ENCODE data around the gene SNTG2. TPM values are rescaled to one million over a fixed set of nuclear protein-coding genes. Genes with fewer than 3 reads are reported as not detected.
"Not testable (repeated sequence)": the region's sequence is repeated elsewhere in the genome, so short reads cannot be mapped to it uniquely, and the experiment has no call there.

Gene SNTG2
- 0.91 TPM for polyA plus RNA-seq (2013, experiment 1 of 2; ENCODE audit: insufficient read length)
- 1.3 TPM for polyA plus RNA-seq (2013, experiment 2 of 2; ENCODE audit: insufficient read length)

DNA sequence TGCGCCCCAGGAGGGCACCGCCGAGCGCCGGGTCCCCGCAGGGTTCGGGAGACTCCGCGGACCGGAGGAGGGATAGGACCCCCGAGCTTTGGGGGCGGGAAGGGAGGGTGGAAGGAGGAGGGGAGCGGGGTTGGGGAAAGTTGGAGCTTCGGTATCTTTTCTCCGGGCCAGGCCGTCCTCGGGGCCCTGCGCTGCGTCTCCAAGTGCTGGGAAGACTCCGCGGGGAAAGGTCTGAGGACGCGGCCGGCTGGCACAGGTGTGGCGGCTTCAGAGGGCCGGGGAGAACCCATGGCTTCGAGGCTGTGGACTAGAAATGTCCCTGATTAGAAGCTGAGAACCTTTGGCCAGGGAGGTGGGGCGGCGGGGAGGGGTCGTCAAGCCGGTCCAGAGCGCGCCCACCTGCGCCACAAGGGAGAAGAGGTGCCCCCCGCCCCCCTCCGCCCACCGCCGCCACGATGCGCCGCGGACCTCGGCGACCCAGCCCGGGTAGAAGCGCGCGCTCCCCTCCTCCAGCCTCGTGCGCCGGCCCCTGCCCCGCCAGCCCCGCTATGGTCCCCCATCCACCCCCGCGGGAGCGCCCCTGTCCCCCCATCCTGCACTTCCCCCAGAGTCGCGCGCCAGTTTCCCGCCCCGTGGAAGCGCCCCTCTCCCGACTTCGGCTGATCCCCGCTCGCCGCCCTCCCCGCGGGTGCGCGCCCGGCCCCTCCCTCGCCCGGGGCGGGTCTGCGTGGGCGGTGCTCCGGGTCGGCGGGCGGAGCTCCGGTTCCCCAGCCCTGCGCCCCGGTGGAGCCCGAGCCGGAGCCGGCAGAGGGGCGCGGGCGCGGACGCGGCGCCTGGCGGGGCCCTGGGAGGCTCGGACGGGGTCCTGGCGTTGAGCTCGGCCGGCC lies at the start of gene SNTG2:
Gene SNTG2 (plus strand): TSS at position 770 of the 887 bp plus-strand sequence. CDS start 148 bp downstream, outside the sequence.
- DNase-seq: peak; percentile 55

DNA sequence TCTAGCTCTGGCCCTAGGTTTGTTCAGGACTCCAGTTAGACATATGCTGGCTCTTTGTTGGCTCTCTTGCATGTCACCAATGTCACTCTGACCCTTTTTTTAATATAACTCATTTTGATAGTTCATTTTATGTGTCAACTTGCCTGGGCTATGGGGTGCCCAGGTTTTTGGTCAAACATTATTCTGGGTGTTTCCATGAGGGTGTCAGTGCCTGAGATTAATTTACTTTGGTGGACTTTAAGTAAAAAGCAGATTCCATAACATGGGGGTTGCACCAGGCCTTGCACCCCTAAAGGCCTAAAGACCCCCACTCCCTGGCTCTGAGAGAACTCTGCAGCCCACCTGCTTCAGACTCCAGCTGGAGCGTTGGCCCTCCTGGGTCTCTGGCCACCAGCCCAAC lies 48.1 kb upstream of the SNTG2 start:
- DNase-seq: no peak

DNA sequence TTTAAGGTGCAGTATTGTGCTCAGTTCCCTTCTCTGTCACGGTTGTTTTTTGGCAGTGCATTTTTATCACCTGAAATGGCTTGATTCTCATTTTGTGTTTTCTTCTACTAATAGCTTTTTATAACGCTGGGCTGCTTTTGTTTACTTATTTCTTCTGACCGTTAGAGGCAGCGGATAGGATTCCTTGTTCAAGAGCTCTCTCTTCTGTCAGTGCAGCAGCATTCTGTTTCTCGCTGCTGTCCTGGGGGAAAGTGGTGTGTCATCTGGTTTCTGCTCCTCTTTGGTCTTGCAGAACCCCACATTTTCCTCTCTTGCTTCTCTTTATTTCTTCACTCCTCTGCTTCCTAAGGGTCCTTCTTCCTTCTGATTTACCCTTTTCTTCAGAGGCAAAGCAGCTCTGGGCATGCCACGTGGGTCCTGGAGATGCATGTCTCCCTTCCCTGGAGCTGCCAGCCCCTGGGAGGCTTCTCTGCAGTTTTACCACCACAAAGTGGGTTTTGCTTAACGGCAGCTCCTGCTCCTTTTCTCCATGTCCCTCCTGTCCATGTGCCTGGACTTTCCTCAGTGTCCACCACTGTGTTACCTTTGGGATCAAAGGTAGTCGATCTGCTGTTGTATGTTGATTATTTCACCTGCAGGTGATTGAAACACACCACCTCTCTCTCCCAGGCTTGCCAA lies 47.3 kb upstream of the SNTG2 start:
- no peak for DNase-seq

DNA sequence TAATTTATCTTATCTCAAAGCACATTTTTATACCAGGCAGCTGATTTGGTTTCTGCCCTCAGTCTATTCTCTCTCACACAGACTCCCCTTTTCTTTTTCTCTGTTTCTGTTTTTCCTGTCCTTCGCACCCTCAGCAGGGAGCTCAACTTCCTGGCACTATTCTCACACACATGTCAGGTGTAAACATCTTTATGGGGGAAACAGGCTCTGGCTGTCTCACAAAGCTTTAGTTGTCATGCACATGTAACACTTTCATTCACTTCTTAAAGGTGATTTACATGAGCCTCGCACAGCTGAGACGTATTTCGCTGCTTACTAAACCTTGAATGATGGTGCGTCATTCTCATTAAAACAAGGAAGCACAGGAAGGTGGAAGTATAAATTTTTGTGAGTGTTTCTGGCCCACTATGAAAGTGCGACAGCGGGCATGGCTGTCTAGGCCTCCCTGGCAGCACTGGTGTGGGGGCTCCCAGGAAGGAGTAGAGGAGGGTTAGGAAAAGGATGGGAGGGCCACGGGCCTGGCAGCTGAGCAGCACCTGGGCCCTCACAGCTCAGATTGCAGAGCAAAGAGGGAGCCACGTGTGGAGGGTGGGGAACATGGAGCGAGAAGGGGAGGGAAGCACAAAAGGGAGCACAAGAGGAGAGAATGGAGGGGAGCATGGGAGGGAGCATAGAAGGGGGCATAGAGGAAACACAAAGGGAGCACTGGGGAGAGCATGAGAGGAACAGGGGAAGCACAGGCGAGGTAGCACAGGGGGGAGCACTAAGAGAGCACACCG lies 46.2 kb upstream of the SNTG2 start:
- no peak for DNase-seq

DNA sequence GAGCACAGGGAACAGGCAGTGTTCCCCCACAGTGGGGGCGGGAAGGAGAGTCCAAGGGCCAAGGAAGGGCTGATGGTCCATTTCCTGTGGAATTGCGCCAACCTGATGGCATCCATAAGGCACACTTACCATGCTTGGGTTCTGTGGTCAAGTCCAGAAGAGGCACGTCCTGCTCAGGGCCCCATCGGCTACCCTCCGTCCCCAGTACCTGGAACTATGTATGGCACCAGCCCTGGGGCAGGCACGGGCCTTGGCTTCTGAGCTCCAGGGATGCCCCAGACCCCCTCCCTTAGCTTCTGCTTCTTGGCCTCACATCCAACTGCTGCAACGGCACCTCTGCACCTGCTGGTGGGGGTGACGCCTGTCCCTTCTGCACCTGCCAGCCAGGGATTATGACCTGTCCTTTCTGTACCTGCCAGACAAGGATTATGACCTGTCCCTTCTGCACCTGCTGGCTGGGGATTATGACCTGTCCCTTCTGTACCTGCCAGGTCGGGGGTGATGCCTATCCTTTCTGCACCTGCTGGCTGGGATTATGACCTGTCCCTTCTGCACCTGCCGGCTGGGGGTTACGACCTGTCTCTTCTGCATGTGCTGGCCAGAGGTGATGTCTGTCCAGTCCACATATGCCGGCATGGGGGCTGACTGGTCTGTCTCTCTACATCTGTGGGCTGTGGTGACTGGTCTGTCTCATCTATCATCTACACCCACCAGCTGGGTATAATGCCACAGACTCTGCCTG lies 45.4 kb upstream of the SNTG2 start:
- DNase-seq: no peak

DNA sequence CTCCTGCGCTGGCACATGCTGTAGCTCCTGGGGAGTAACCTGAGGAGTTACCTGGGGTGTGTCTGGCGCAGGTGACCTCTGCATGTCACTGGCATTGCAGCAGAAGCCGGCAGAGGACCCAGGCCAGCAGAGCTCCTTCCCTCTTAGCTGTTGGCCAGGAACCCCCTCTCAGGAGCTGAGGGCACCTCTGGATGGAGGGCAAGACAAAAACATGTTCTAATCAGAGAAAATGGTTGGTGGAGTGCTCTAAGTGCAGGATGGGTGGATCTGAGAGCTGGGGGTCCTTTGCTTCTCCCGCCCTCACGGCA lies 44.9 kb upstream of the SNTG2 start:
- no peak for DNase-seq

DNA sequence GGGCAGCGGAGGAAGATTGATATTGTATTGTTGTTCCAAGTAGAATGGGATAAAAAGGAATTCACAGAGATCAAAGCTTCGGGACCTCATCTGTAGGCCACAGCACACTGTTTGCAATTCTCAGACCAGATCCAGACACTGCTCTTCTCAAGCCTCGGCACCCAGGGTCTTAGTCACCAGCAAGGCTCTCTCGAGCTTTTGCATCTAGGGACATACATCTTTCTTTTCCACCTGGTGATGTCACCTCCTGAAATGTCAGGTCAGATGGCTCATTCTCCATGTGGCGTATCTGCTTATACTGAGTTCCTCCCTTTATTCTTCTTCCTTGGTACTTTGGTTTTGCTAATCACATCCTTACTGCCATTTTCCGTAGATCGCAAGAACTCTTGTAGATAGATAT lies 42.9 kb upstream of the SNTG2 start:
- no peak for DNase-seq

DNA sequence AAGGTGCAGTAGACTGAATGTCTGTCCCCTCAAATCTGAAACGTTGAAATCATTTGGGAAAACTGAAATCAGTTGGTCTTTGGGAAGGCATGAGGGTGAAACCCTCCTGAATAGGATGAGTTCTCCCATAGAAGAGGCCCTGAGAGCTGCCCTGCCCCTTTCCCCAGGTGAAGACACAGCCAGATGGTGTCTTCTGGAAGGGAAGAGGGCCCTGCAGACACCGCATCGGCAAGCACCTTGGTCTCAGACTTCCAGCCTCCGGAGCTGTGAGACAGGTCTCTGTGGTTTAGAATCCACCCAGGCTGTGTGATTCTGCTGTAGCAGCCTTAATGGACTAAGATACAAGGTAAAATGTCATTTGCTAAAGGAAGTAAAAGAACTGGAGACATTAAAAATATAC lies 42.1 kb upstream of the SNTG2 start:
- no peak for DNase-seq

DNA sequence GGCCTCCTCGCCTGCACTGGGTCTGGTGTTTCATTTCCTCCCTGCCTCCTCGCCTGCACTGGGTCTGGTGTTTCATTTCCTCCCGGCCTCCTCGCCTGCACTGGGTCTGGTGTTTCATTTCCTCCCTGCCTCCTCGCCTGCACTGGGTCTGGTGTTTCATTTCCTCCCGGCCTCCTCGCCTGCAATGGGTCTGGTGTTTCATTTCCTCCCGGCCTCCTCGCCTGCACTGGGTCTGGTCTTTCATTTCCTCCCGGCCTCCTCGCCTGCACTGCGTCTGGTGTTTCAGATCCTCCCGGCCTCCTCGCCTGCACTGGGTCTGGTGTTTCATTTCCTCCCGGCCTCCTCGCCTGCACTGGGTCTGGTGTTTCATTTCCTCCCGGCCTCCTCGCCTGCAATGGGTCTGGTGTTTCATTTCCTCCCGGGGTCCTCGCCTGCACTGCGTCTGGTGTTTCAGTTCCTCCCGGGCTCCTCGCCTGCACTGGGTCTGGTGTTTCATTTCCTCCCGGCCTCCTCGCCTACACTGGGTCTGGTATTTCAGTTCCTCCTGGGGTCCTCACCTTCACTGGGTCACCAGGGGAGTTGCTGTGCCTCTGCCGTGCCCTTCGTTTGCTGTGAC lies 40.8 kb upstream of the SNTG2 start:
- not testable (repeated sequence) for DNase-seq

DNA sequence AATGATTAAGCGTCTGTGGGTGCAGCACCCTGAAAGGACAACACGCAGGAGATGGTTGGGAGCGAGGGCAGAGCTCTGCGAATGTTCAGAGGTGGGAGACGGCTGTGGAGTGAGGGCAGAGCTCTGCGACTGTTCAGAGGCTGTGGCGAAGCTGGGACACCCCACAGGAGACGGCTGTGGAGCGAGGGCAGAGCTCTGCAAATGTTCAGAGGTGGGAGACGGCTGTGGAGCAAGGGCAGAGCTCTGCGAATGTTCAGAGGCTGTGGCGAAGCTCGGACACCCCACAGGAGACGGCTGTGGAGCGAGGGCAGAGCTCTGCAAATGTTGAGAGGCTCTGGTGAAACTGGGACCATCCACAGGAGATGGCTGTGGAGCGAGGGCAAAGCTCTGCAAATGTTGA lies 40.0 kb upstream of the SNTG2 start:
- DNase-seq: no peak

DNA sequence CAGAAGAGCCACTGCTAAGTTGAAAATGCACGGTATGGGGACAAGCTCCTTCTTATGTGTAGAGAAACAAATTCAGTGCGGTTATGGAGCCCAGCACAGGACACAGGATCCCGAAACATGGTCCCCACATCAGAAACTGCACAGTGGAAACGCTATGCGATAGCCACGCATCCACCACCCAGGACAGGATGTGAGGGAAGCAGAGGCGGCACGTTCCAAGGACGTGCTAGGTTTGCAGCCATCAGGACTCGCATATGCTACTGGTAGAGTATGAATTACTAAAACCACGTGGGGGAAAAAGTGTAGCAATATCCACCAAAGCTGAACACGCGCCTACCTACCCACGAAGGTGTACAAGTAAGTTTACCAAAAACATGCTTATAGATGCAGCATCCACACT lies 34.7 kb upstream of the SNTG2 start:
- DNase-seq: no peak

DNA sequence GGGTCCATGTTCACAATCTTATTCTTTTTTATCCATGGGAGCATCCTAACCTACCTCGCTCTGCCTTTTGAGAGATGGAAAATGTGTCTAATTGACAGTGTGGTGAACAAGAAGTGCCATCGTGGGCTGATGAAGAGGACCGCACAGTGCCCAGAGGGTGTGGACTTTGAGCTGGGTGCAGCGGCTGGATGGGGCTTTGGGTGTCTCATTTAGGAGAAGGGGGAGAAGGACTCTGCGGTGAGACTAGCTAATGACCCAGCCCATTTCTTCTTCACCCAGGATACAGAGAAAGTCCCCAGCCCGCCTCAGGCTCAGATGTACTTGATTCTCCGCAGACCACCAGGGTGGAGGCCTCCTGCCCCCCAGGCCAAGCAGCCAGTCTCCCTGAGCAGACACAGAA lies 33.7 kb upstream of the SNTG2 start:
- DNase-seq: no peak

DNA sequence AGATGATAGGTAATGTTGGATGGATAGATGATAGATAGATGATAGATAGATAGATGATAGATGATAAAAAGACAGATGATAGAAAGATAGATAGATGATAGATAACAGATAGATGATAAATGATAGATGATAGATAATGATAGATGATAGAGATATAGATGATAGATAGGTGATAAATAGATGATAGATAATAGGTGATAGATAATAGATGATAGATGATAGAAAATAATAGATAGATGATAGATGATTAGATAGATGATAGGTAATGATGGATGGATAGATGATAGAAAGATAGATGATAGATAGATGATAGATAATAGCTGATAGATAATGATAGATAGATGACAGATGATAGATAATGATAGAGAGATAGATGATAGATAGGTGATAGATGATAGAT lies 31.0 kb upstream of the SNTG2 start:
- no peak for DNase-seq

DNA sequence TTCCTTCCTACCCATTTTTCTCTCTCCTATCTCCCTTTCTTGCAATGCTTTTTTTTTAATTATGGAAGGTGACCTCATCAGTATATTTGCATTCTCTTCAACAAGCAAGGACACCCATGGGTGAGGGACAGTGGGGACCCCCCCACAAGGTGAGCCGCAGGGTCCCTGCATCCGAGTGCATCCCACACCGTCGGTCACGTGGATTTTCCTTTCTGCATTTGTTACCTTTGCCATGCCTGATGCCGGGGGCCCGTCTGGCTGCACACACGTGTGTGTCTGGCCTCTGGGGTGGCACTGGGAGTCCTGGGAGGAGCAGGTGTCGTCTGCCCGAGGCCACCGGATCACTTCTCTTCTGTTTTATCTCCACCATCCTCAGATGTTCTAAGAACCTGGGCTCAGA lies 30.1 kb upstream of the SNTG2 start:
- DNase-seq: no peak

DNA sequence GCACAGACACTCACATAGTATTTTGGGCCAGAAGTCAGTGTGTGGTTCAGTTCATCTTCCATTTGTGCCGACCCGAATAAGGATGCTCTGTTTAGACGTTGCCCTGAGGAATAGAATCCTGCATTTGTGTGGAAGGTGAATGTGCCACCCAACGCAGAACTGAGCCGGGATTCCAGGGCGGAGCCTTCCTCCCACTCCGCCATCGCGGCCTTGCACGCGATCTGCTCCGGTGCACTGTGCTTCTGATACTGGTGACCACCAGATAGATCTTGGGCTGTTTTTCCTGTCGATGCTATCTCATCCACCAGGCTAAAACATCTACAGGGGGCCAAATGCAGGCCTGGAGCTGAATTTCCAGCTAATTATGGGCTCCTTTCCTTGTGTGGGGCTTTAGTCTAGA lies 29.6 kb upstream of the SNTG2 start:
- no peak for DNase-seq

DNA sequence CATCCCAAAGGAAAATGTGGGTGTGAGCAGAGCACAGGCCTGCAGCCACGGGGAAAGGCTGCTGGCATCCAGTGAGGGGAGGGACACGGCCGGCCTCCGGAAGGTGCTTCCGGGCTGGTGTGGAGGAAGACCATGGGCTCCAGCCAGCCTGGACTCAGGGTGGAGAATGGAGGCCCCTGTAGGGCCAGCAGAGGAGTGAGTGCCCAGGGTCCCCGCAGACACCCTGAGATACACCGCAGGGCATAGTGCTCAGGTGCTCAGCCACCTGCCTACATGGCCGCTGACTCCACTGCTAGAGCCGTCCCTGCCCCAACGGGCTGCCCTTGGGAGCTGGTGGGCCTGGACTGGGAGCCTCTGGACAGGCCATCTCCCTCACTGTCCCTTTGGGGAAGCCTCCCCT lies 28.5 kb upstream of the SNTG2 start:
- DNase-seq: no peak

DNA sequence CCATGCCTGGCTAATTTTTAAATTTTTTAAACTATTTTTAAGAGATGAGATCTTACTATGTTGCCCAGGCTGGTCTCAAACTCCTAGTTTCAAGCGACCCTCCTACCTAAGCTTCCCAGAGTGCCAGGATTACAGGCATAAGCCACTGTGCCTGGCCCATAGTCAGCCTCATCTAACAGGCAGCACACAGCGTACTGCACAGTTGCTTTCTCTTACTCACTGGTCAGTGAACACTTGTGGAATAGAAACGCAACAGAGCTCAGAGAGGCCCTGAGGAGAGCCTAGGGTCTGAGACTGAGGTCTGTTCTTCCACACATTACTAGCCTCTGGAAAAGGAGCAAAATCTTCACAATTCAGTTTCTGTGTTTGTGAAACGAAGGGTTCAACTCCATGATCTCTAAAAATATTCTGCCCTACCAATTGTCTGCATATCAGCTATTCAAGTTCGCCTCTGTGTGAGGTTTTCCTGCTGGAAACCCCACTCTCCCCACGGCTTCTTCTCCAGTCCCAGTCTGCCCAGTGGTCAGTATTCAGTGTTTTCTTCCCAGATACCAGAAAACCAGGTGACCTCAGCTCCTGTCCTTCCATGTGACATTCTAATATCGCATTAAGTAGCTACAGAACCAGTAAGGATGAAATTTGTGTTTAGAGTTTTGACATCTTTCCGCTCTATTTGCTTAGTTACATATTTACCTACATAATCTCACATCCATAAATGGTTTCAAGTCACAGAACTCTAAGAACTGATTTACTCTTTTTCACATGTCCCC lies 26.6 kb upstream of the SNTG2 start:
- DNase-seq: no peak

DNA sequence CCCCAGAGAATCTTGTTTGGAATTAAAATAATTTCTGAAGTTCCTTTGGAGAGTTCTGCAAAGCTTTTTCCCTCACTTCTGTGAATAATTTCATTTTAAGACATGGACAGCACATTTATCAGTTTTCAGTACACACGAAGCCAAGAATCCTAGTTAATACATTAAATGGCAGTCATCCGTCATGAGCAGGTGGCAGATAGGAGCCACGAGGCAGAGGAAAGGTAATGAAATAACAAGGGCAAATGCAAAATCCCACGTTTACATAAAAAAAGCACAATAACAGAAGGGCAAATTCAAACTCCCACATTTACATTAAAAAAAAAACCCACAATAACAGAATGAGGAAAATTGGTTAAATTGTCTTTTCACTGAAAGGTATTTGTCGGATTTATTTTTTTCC lies 25.9 kb upstream of the SNTG2 start:
- no peak for DNase-seq

DNA sequence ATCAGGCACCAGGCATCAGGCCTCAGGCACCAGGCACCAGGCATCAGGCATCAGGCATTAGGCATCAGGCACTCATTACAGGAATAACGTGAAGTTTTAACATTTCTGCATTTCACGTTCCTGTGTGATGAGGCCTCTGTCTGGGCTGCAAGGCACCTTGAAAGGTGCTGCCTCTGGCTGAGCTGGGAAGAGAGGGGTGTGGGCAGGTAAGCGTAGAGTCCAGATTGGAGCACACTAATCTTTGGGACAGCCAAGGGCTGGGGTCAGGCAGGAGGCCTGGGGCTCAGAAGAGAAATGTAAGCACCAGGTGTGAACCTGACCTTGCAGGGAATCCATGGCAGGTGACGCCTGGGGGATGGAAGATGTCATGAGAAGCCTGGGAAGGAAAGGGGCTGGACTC lies 25.3 kb upstream of the SNTG2 start:
- no peak for DNase-seq

DNA sequence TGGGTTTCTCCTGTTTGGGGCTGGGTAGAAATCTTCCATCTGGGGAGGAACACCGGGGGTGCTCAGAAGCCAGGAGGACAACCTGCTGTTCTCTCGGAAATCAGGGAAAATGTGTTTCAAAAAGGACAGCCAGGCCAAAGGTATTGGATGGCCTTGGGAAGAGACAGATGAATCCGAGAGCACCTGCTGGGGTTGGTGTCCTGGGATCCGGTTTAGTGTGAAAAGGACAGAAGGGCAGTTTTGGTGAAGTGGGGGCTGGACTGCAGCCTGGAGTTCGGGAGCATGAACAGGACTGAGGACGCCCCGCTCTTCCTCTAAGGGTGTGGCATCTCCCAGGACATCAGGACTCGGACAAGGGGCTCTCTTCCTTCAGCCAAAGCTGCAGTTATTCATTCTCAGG lies 24.9 kb upstream of the SNTG2 start:
- no peak for DNase-seq

DNA sequence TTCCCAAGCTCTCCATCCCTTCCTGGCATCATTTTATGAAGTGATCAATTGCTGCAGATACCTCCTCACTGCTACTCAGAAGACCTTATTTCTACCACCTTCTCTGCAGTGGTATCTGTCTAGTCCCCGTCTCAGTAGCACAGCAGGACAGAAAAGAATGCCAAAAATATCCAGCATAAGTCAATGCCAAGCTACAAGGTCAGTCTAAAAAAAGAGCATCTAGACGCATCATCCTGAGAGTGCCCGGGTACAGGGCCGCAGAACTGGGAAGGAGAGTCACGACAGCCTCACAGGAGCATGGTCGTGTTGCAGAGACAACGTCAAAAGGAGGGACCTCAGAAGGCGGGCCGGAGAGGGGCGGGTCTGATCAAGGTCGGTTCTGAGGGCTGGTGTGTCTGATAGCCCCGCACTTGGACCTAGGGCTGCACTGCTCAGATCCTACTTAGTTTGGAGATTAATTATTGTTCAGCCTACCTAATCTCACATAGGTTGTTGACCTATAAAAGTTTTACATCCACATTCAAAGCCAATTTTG lies 24.3 kb upstream of the SNTG2 start:
- DNase-seq: no peak

Data from fibroblast of skin of back (primary cell).